ENCODE results near the gene EZH1. TPM values are rescaled to one million over a fixed set of nuclear protein-coding genes. Genes with fewer than 3 reads are reported as not detected.

EZH1 gene
- total RNA-seq (10 to 100 TPM; 25.7 to 59.1 (median 33.7) TPM), polyA plus RNA-seq (10 to 100 TPM; 15.2 to 43.9 (median 22.3) TPM)
- long read RNA-seq, donor 1, full-length matches to known transcripts = 1 of 18 reads
- long read RNA-seq, donor 1, partial matches to known transcripts = 15 of 18 reads
- long read RNA-seq, donor 1, other reads (novel, unspliced or antisense) = 2 of 18 reads
- long read RNA-seq, donor 2, partial matches to known transcripts = 23 of 29 reads
- long read RNA-seq, donor 2, other reads (novel, unspliced or antisense) = 4 of 29 reads

DNA sequence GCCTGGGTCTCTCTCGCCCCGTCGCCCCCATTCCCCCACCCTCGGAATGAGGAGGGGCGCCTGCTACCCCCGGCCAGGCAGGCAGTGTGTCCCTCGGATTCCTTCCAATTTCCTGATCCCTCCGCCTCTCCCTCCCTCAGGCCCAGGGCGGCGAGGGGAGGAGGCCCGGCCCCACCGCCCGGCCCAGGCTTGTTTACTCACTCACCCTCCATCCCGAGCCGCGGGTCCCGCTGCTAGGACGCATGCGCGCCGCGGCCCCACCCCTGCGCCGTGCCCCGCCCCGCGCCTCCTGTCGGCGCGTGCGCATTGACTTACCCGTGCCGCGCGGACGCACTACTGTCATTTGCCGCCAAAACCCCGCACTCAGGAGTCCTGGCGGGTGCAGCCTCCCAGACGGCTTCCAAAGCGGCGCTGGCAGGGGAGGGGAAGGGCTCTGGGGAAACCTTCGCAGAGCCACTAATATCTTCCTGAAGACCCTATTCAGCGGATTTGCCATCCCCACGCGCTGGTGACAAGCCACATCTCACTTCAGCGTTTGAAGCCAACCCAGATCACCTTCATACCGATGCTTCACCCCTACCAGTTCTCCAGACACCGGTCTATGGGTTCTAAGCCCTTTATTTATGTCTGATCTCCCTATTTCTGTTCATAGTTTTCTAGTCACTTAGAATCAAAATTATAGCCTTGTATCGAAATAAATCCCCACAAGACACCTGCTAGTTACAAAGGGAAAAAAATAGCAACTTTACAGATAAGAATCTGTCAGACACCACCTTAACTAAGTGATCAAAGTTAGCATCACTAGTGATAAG lies at the start of gene EZH1:
EZH1 (minus strand) TSS at position 235 of the 812 bp plus-strand sequence. CDS start 16,099 bp downstream, outside the sequence.
- TF ChIP-seq CTCF (IDR thresholded peaks at IDR 0.05) = no peak
- DNase-seq = peak; percentile 90 to 96
- Histone ChIP-seq H3K36me3 (ENCODE audit: insufficient read depth in 1 of 2, low read depth in 1 of 2) (peaks cover 0 to 2% of the 10 kb centered on the region in 2 donors), H3K9me3 (no peaks in the 10 kb centered on the region), H3K4me3 (peak within 1 kb of the TSS; percentile 76), H3K27ac (peak within 1 kb of the TSS; percentile 88), H3K27me3 (ENCODE audit: insufficient read depth in 3 of 3, low read length in 2 of 3) (no peaks in the 10 kb centered on the region), H3K4me1 (peaks cover 17% of the 10 kb centered on the region)
- 4 to 7% (median 6%) methylated on average over 37 to 50 of the region's 50 CpGs for WGBS, 3 donors
- intact Hi-C loops (cut with DNase I) = loop anchor here in 1 of 2 donors (5.0 kb wide), 1 partner anchor 53 kb away; no protein-coding TSS in a partner anchor
- peak; percentile 97 to 98 (median 98) for ATAC-seq

DNA sequence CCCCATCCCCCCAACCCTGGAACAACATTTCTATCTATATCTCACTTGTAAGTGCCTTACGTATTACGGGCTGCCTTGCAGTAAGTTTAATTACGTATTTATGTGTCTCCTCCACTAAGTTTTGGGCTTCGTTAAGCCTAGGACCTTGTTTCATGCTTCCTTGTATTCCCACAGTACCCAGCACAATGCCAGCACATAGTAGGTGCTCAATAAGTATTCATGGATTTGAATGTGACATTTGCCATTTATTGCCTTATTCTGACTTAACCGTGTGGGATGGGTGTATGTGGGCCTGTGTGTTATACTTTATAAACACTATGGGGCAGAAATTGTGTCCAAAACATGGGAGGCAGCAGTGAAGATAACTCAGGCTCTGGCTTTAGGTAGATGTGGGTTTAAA lies 47.7 kb upstream of the EZH1 start:
- DNase-seq = no peak
- 63 to 77% (median 63%) methylated on average over 5 of the region's 5 CpGs for WGBS, 3 donors

GRCh38 chr17:42791948-42792347 lies 47.1 kb upstream of the EZH1 start:
- Histone ChIP-seq H3K4me1 (peaks cover 2% of the 10 kb centered on the region), H3K9me3 (no peaks in the 10 kb centered on the region), H3K27ac (no peak overlapping the region), H3K27me3 (ENCODE audit: insufficient read depth in 3 of 3, low read length in 2 of 3) (peaks cover 0 to 25% (median 5%) of the 10 kb centered on the region in 3 donors), H3K4me3 (no peak overlapping the region), H3K36me3 (ENCODE audit: insufficient read depth in 1 of 2, low read depth in 1 of 2) (peaks cover 0 to 18% of the 10 kb centered on the region in 2 donors)
- WGBS, 3 donors = 57 to 63% (median 57%) methylated on average over 2 of the region's 2 CpGs
- no peak for TF ChIP-seq CTCF (IDR thresholded peaks at IDR 0.05)
- DNase-seq = no peak
- no peak for ATAC-seq
- intact Hi-C loops (cut with DNase I) = no loop called here

More for the DNA sequence above, 47.7 kb upstream of the EZH1 start:
- ATAC-seq = no peak
- no peak overlapping the region for H3K4me3 ChIP-seq
- no peak overlapping the region for H3K27ac ChIP-seq
- peaks cover 8% of the 10 kb centered on the region for H3K4me1 ChIP-seq
- H3K36me3 ChIP-seq (ENCODE audit: insufficient read depth in 1 of 2, low read depth in 1 of 2) = peaks cover 0 to 23% of the 10 kb centered on the region in 2 donors
- peaks cover 0 to 19% (median 2%) of the 10 kb centered on the region in 3 donors for H3K27me3 ChIP-seq (ENCODE audit: insufficient read depth in 3 of 3, low read length in 2 of 3)
- H3K9me3 ChIP-seq = no peaks in the 10 kb centered on the region
- no peak for TF ChIP-seq CTCF (IDR thresholded peaks at IDR 0.05)
- intact Hi-C loops (cut with DNase I) = no loop called here

GRCh38 chr17:42787266-42787665 lies 42.4 kb upstream of the EZH1 start:
- no peaks in the 10 kb centered on the region for H3K36me3 ChIP-seq (ENCODE audit: insufficient read depth in 1 of 2, low read depth in 1 of 2)
- ATAC-seq = no peak

More at GRCh38 chr17:42787266-42787665, 42.4 kb upstream of the EZH1 start:
- Histone ChIP-seq H3K9me3 (no peaks in the 10 kb centered on the region), H3K27me3 (ENCODE audit: insufficient read depth in 3 of 3, low read length in 2 of 3) (peaks cover 0 to 71% (median 13%) of the 10 kb centered on the region in 3 donors), H3K27ac (no peak overlapping the region), H3K4me3 (no peak overlapping the region), H3K4me1 (no peaks in the 10 kb centered on the region)
- no peak for DNase-seq
- intact Hi-C loops (cut with DNase I) = no loop called here
- TF ChIP-seq CTCF (IDR thresholded peaks at IDR 0.05) = no peak
- 74 to 81% (median 80%) methylated on average over 11 of the region's 11 CpGs for WGBS, 3 donors
